Measurements from ENCODE around the gene LMO1.

The LMO1 gene

GRCh38 chr11:8296872-8297271 lies 33.2 kb upstream of the LMO1 start:
- TF ChIP-seq FOXP2 (optimal IDR thresholded peaks at IDR 0.05; ENCODE audit: borderline replicate concordance, extremely low read depth, extremely low read length, insufficient read depth) (no peak), SIN3A (IDR thresholded peaks at IDR 0.05; ENCODE audit: borderline replicate concordance, insufficient read depth, low read length) (no peak), TAF1 (IDR thresholded peaks at IDR 0.05; ENCODE audit: borderline replicate concordance, insufficient read depth, low read length) (no peak), REST (IDR thresholded peaks at IDR 0.05; ENCODE audit: insufficient read depth in 1 of 2, low read depth in 2 of 2, low read length in 2 of 2) (no peak), POLR2AphosphoS5 (IDR thresholded peaks at IDR 0.05; ENCODE audit: low read depth, low read length) (no peak)

DNA sequence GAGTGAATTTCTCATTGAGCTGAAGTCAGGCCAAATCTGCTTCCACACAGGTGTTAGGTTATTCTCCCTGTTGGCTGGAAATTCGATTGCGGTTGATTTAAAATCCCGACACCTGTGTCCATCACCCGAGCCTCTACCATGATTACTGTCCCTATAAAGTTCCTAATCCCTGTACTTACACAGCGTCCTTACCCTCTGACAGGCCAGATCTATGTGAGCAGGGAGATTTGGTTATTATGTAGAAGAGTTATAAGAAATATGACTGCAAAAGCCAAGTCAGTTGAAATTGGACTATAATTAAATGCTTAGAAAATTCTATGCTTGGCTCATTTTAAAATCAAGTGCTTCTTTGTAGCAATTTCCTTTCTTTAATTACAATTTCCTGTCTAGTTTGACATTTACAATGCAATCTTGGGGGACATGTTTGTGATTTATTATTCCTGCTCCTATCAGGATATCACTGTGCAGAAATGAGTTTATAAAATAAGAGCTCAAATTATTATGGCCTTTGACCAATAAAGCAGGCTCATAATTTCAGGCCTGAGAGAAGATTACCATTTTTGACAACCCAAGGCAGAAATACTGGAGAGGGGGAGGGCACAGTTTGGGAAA lies 32.5 kb upstream of the LMO1 start:
- TF ChIP-seq TAF1 (IDR thresholded peaks at IDR 0.05; ENCODE audit: borderline replicate concordance, insufficient read depth, low read length) (no peak), SIN3A (IDR thresholded peaks at IDR 0.05; ENCODE audit: borderline replicate concordance, insufficient read depth, low read length) (no peak)

- TF ChIP-seq FOXP2 (optimal IDR thresholded peaks at IDR 0.05; ENCODE audit: borderline replicate concordance, extremely low read depth, extremely low read length, insufficient read depth) (no peak), POLR2AphosphoS5 (IDR thresholded peaks at IDR 0.05; ENCODE audit: low read depth, low read length) (no peak), TAF1 (IDR thresholded peaks at IDR 0.05; ENCODE audit: borderline replicate concordance, insufficient read depth, low read length) (no peak), REST (IDR thresholded peaks at IDR 0.05; ENCODE audit: insufficient read depth in 1 of 2, low read depth in 2 of 2, low read length in 2 of 2) (no peak), SIN3A (IDR thresholded peaks at IDR 0.05; ENCODE audit: borderline replicate concordance, insufficient read depth, low read length) (no peak)
These were observed 30.7 kb upstream of the LMO1 start for GRCh38 chr11:8294251-8294935.

DNA sequence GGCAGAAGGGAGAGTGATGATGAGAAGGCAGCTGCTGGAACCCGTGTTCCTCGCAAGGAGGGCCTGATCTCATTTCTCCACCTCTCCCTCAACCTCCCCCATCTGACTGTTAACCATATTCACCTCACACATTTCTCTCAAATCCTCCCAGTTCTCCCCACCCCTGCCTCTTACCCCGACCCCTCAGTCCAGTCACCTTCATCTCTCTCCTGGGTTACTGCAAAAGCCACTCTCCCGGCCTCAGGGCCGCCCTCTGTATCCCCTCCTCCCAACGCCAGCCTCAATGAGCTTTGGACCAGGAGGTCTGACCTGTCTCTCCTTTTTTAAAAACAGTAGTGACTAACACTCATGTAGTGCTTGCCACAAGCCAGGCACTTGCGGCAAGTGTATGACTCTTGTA lies 29.5 kb upstream of the LMO1 start:
- no peak for TF ChIP-seq TAF1 (IDR thresholded peaks at IDR 0.05; ENCODE audit: borderline replicate concordance, insufficient read depth, low read length)
- TF ChIP-seq SIN3A (IDR thresholded peaks at IDR 0.05; ENCODE audit: borderline replicate concordance, insufficient read depth, low read length), result no peak
- TF ChIP-seq REST (IDR thresholded peaks at IDR 0.05; ENCODE audit: insufficient read depth in 1 of 2, low read depth in 2 of 2, low read length in 2 of 2), result no peak
- no peak for TF ChIP-seq FOXP2 (optimal IDR thresholded peaks at IDR 0.05; ENCODE audit: borderline replicate concordance, extremely low read depth, extremely low read length, insufficient read depth)
- no peak for TF ChIP-seq POLR2AphosphoS5 (IDR thresholded peaks at IDR 0.05; ENCODE audit: low read depth, low read length)

DNA sequence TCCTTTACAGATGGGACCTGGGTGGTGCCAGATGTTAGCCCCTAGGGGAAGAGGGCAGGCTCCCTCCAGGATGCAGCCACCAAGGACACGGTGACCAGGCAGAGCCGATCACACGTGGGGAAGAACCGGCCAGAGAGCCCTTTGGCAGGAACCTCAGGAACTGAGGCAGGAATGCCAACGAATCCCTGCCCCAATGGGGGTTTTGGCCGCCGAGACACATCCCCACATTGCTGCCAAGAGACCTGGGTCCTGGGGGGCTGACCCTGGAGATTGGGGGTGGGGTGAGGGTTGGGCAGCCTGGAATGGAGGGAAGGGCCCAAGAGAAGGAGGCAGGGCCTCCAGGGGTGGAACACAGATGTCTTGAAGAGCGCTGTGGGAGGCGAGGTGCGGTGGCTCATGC lies 28.7 kb upstream of the LMO1 start:
- TF ChIP-seq POLR2AphosphoS5 (IDR thresholded peaks at IDR 0.05; ENCODE audit: low read depth, low read length), result no peak
- no peak for TF ChIP-seq SIN3A (IDR thresholded peaks at IDR 0.05; ENCODE audit: borderline replicate concordance, insufficient read depth, low read length)
- TF ChIP-seq TAF1 (IDR thresholded peaks at IDR 0.05; ENCODE audit: borderline replicate concordance, insufficient read depth, low read length), result no peak
- no peak for TF ChIP-seq FOXP2 (optimal IDR thresholded peaks at IDR 0.05; ENCODE audit: borderline replicate concordance, extremely low read depth, extremely low read length, insufficient read depth)
- no peak for TF ChIP-seq REST (IDR thresholded peaks at IDR 0.05; ENCODE audit: insufficient read depth in 1 of 2, low read depth in 2 of 2, low read length in 2 of 2)
